RKO (cell line): ENCODE data around the gene OVOL2.

Source experiments
- DNase-seq: peaks from one replicate; pipeline ENCODE4 v3.0.0-alpha.2; 2016; ENCODE audit warnings: low spot score

Gene OVOL2

GRCh38 chr20:18012901-18013300, 44.8 kb downstream of the OVOL2 start:
- DNase-seq: no peak

GRCh38 chr20:18011951-18012645, 45.6 kb downstream of the OVOL2 start:
- no peak for DNase-seq

GRCh38 chr20:18011482-18011881, 46.2 kb downstream of the OVOL2 start:
- DNase-seq: no peak

- DNase-seq: no peak
Observed at GRCh38 chr20:18009116-18009515, 48.6 kb downstream of the OVOL2 start.

GRCh38 chr20:18007534-18008292, 50.0 kb downstream of the OVOL2 start:
- no peak for DNase-seq

- DNase-seq: no peak
Observed at GRCh38 chr20:18006684-18007083, 51.0 kb downstream of the OVOL2 start.

GRCh38 chr20:18005990-18006364, 51.7 kb downstream of the OVOL2 start:
- no peak for DNase-seq

DNA sequence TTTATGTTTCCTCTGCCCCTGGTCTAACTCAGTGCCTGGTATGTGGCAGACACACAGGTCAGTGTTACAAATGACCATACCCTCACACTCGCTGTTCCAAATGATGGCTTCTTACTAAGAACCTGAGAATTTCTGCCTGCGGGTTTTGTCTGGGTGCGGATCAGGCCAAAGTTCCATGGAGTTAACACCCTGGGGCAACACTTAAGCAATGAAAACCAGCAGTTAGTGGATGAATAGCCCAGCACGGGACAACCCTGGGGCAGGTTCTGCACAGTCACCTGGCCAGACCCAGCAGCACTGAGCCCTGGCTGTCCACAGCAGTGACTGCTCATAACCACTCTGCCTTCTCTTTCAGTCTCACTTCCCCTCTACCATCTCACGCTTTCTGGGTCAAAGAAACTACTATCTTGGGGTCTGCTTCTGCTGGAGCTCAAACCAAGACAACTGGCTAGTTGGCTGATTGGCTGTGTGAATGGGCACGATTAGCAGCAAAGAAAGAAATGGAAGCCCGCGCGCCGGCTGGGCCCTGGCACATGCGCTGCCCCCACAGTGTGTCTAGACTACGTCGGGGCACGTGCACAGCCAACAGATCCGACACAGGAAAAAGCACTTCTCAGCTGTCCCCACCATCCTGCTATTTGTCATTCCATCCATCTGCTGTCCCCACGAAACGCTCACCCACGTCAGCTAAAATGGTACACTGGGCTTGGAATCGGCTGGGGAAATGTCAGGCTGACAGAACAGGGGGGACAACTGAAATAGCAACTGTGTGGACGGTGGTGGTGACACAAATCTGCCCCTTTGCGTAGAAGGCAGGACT, 52.3 kb downstream of the OVOL2 start:
- no peak for DNase-seq

GRCh38 chr20:18004384-18005031, 53.2 kb downstream of the OVOL2 start:
- no peak for DNase-seq

DNA sequence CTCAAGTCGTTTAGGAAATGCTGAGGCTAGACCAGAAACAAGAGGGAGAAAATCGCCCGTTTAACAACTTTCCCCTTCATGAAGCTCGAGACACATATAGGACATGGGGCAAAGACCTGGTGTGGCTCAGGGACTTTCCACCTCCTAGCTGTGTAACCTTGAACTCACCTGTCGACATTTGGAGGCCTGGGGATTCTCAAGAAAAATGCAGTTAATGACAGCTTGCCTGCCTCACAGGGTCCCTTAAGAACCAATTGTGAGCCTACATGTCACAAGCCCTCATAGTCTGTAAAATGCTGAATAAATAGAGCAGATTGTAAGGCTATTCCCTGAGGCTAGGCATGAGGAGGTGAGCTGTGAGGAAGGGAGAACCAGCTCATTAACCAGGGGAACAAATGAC, 53.8 kb downstream of the OVOL2 start:
- no peak for DNase-seq

DNA sequence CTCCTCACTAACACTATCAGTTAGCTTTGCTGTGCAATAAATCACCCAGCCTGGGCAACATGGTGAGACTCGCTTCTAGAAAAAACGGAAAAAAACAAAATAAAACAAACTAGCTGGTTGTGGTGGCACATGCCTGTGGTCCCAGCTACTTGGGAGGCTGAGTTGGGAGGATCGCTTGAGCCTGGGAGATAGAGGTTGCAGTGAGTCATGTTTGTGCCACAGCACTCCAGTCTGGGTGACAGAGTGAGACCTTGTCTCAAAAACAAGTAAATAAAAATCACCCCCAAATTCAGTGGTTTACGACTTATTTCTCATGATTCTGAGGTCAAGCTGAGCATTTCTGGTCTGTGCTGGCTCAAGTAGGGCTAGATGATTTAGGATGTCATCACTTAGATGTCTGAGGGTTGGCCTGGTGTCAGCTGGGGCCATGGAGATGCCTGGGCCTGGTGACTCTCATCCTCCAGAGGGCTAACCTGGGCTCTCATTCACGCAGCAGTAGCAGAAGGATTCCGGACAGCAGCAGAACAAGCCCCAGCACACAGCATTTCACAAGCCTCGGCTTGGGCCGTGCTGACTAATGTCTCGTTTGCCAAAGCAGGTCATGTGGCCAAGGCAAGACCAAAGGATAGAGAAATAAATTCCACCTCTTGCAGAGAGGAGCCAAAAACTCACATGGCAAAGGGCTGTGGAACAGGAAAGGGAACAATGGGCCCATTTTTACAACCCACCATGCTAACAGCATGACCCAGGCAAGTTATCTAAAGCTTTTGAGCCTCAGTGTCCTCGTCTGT, 56.4 kb downstream of the OVOL2 start:
- DNase-seq: peak; percentile 13

- DNase-seq: no peak
Observed at GRCh38 chr20:17999566-17999965, 58.1 kb downstream of the OVOL2 start.

DNA sequence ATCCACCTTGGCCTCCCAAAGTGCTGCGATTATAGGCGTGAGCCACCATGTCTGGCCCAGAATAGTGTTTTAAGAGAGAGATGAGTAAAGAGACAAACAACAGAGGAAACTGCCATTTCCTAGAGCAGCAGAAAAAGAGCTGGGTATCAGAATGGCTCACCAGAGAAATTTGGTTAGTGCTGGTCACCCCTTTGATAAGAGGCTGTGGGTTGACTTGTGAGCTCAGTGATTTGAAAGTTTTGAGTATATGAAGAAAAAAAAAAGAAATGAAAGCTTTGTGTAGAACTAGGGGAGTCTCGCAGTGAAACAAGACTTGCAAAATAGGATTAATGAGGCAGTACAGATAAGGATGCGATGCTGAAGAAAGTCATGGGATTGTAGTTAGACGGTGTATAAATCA, 59.3 kb downstream of the OVOL2 start:
- no peak for DNase-seq

DNA sequence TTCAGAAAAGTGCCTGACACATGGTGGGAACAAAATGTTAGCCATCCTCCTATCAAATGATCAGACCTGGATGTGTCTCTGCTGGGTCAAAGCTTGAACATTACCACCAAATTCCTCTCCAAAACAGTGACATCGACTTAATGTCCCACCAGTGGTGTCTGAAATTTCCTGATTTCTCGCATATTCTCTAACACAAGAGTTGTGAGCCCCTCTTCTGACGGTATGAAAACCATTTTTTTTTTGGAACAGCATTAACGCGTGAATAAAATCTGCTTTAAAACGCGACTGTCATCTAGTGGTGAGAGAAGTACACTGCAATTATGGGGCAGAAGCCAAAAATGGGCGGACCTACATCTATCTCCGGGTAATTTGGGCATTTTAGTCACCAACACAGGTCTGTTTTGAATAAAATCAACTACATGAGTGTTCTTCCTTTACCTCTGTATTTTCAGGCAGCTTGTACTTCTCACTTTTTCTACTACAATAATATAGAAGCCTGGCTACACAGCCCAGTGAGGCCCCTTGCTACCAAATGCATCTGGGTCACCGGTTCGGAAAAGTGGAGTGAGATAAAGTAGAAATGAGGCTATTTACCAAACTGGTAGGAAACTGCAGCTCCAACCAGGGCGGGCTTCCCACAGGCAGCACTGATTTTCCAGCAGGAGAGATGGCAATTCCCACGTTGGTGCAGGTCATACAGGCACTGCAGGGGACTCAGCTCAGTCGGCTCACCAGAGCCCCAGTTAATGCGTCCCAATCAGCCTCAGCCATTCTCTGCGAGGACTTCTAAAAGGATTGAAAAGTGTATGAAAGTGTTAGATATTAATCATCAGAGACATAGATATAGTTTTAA, 61.5 kb downstream of the OVOL2 start:
- DNase-seq: peak; percentile 85

DNA sequence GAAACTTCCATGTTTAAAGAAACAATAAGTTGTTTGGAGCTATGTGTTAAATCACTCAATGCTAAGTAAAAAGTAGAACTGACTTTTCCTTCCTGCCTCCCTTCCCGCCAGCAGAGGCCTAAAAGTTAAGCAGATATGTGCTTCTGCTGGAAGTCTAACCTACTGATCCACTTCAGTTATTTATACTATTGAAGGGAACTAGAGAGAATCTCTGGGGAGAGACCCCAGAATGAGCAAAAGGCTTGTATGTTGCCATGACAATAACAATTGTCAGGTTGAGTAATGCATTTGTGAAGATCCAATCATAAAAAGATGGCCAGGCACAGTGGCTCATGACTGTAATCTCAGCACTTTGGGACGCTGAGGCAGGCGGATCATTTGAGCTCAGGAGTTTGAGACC, 64.2 kb downstream of the OVOL2 start:
- no peak for DNase-seq

- DNase-seq: peak; percentile 43
Observed at GRCh38 chr20:17992847-17993513, 64.7 kb downstream of the OVOL2 start.

DNA sequence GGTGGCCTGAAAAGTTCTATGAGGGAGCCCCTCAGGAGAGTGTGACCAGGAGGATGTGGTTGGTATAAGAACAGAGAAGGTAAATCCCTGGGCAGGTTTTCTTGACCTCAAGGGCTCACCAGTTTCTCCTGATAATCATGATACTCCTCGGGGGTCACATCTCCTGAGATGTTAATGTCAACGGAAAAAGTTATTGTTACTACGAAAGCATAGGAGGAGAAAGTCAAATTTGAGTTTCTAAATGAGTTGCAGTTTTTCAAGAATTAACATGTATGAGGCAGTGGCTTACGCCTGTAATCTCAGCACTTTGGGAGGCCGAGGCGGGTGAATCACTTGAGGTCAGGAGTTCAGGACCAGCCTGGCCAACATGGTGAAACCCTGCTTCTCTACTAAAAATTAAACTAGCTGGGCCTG, 65.5 kb downstream of the OVOL2 start:
- DNase-seq: no peak

DNA sequence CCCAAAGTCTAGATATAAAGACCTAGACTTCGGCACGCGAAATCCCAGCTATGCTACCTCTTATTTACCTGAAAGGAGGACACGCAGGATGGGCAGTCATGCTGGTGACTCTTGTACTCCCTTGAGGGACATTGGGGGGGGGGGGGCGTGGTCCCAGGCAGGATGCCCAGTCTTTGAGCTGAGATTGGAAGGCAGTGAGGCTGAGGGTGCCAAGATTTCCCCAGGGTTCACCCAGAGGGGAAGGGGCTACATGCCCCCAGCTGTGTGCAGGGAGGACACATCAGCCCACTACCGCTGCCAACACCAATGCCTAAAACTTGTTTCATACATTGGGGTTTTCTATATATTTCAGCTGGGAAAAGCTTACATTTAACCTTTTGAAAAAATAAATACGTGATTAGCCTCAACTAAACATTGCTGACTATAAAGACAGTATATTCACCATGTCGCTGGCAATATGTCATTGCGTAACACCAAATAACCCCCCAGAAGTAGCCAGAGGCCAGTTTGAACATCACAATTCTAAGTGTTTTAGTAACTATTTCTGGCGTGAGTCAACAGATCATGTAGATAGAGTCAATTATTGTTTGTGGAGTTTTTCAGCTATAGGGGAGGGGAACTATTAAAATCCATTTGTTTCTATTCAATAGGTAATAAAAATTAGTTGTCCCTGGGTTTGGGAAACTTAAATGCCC, 67.3 kb downstream of the OVOL2 start:
- no peak for DNase-seq

GRCh38 chr20:17987988-17988387, 69.7 kb downstream of the OVOL2 start:
- no peak for DNase-seq
